HG02981 (cell line): ENCODE results near the gene SLX9.

Experiments used
- ATAC-seq: cut with Tn5 transposase; IDR thresholded peaks from one replicate; pipeline ENCODE4 v1.9.1; 2021; ENCODE audit warnings: mild to moderate bottlenecking, moderate library complexity; ENCODE audit not compliant: unreplicated experiment

The SLX9 gene

GRCh38 chr21:44987886-44988606, 48.2 kb downstream of the SLX9 start:
- no peak for ATAC-seq

DNA sequence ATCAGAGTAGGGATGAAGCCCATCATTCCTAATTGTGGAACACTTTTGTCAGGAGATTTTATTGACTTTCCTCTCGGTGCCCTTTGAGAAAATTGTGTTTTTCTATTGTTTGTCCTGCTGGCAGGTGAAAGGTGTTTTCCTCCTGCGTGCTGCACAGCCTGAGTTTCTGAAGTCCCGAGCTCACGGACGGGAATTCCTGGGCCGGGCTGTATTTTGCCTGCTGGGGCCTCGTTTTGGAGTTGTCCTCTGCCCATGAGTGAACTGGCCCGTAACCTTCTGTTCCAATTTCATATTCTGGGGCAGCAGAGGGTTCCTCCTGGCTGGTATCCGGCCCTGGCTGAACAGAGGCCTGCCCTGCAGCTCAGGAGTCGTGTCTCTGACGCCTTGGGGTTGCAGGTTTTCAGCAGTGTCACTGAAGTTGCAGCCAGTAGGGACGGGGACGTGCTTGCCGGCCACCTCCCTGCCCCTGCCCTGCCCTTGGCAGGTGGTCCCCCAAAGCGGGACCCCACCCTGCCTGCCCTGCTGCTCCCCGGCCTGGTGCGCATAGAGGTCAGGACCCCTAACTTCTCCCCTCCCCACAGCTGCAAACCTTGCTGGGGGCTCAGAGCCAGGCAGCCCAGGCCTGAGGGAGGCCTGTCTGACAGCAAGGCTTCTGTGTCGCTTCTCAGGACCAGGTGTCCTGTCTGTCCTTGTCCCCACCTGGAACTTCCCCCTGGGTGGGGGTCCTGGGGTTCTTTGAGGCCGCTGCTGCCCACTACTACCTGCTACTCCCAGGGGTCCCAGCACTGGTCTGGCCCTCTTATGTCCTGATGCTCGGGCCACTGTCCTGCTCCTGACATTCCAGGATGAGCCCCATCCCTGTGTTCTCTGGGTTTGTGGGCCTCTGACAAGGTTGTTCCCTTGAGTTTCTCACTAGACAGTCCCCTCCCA, 49.0 kb downstream of the SLX9 start:
- no peak for ATAC-seq

- no peak for ATAC-seq
Observed at GRCh38 chr21:44989537-44989886, 49.7 kb downstream of the SLX9 start.

DNA sequence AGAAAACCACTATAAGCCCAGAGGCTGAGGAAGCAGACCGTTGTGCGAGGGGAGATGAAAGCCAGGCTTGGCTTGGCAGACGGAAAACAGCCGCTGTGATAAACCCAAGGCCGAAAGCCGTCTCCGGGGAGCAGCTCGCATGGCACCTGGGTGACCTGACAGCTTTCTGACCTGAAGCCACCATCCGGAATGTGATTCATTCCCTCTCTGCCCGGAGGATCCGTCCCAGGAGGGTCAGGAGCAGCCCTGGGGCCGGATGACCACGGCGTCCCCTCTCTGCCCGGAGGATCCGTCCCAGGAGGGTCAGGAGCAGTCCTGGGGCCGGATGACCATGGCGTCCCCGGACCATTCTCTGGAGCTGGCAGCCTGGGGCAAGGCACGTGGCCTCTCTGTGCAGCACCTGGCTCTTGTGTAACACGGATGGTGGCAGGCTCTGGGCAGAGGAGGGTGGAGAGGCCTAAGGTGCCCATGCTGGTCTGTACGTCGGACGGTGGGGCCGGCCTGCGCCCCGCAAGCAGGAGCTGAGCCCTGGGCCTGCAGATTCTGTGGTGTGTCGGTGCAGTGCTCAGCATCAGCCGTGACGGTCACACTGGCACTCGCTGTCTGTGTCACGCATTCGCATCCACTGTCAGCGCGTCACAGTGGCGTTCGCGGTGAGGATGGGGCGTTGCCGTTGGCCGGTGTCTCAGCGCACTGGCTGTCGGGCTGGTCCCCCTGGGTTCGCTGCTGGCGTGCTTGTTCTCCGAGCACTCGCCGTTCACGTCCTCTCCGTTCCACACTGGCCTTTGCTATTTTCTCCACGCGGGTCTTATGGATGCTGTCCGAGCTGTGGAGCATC, 50.3 kb downstream of the SLX9 start:
- ATAC-seq, result no peak

DNA sequence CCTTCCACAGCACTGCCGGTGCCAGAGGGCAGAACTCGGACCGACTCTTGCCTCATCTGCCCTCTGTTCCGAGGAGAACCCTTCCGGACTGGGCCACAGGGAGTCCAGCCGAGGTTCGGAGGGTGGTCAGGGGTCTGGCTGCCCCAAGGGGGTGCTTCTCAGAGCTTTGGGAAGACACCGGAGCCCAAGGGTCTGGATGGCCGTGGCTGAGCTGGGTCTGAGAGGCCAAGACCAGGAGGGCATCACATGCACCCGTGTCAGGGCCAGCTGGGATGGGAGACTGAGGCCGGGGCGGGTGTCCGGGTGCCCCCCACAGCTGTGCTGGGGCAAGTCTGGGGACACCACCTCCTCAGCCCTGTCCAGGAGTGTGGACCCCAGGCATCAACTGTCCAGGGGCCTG, 51.1 kb downstream of the SLX9 start:
- no peak for ATAC-seq

- no peak for ATAC-seq
Observed at GRCh38 chr21:44991538-44992483, 52.0 kb downstream of the SLX9 start.

- no peak for ATAC-seq
Observed at GRCh38 chr21:44992608-44993031, 52.8 kb downstream of the SLX9 start.

- no peak for ATAC-seq
Observed at GRCh38 chr21:44993321-44994046, 53.7 kb downstream of the SLX9 start.

GRCh38 chr21:44994047-44994694, 54.3 kb downstream of the SLX9 start:
- no peak for ATAC-seq

- no peak for ATAC-seq
Observed at GRCh38 chr21:44994695-44995342, 55.0 kb downstream of the SLX9 start.

GRCh38 chr21:44995343-44995941, 55.6 kb downstream of the SLX9 start:
- ATAC-seq, result no peak

DNA sequence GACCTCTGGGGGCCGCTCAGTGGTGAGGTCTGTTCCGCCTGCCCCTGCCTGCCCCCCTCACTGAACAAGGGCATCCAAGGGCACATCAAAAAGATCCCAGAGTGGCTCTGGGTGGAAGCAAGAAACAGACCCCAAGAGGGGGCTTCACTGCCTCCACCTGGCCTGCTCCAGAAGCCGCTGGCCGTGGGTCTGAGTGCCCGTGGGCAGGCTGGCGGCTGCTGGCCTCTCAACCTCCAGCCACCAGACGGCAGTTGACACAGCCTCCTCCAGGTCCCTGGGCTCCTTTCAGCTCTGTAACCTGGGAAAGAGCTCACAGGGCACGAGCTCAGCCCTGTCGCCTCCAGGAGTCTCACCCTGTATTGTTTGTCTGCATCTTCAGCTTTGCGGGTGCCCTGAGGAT, 56.3 kb downstream of the SLX9 start:
- ATAC-seq, result no peak

DNA sequence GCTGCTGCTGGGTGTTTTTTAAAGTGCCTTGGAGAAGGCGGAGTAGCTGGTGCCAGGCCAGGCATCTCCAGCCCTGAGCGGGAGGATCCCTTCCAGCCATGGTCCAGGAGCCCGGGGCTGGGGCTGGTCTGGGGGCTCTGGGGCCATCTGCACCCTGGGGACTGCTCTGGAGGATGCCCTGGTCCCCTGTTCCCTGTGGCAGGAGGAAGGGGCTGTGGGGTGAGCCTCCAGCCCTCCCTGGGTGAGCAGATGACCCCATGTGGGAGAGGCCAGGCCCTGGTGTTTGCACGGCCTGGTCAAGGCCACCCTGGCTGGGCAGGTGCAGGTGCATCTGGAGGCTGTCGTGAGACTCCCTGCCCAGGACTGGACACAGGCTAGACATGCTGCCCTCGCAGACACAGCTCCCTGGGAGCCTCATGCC, 56.7 kb downstream of the SLX9 start:
- ATAC-seq, result no peak

- ATAC-seq, result no peak
Observed at GRCh38 chr21:44996983-44997936, 57.4 kb downstream of the SLX9 start.

- no peak for ATAC-seq
Observed at GRCh38 chr21:44998086-44998620, 58.3 kb downstream of the SLX9 start.

DNA sequence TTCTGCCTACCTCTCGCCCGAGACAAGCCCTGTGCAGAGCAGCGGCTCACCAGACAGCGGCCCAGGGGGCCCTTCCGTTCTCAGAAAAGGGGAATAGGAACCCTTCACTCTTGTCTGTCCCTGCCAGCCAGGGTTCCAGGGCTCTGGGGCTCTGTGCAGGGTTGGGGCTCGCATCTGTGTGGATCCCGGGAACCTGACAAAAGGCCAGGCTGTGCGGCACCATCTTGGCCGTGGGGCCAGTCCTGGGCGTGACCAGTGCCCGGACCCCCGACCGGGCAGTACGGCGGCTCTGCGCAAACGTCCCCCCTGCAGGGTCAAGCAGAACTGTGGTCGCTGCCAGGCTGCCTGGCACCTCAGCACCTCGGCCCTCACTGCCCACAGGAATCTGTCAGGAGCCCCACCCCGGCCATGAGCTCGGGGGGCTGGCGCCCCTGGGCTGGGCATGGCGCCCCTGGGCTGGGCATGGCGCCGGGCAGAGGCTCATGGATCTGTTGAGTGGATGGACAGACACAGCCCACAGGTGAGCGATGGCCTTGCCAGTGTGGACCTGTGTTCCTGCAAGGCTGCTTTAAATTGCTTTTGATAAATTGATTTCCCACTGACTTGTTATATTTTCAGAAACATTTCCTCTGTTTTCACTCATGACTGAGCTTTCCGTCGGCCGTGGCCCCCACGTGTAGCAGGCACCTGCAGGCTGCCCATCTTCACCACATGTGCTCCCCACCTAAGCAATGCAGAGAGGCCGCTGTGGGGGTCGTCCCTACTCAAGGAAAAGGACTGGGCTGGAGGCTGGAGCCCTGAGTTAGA, 59.0 kb downstream of the SLX9 start:
- no peak for ATAC-seq
